H54 (cell line): ENCODE results near the gene BTBD16.
A peak's percentile ranks its signal among the peaks of the same experiment; 100 is the strongest.

ENCODE experiments used
- DNase-seq: peaks from one replicate; pipeline ENCODE4 v3.0.0; 2011; ENCODE audit warnings: low spot score, mixed read lengths; ENCODE audit not compliant: insufficient read length
- FAIRE-seq: peaks from 3 replicates; lab custom pipeline; 2011; peaks lifted over from hg19 to GRCh38; lab: Jason Lieb, UNC
- POLR2A ChIP-seq: IDR thresholded peaks from 2 replicates; pipeline ENCODE4 v1.6.1; 2011; ENCODE audit warnings: low read depth, mild to moderate bottlenecking, low read length

The BTBD16 gene

DNA sequence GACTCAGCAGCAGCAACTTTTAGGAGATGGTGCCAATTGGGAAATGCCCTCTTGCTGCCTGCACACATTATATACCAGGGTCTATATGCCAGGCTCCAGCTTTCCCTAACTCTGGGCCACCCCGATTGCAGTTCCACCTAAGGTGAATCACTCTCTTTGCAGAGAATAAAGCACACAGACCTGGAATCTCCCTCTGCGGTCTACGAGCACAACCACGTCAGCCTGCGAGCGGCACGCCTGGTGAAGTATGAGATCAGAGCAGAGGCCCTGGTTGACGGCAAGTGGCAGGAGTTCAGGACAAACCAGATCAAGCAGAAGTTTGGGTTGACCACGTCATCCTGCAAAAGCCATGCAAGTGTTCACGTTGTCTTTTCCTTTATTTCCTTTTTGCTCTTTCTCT is 65.2 kb downstream of the BTBD16 start:
- DNase-seq (no peak), FAIRE-seq (no peak)
- no peak for TF ChIP-seq POLR2A

- FAIRE-seq (no peak), DNase-seq (no peak)
- no peak for TF ChIP-seq POLR2A
These were observed 65.9 kb downstream of the BTBD16 start for GRCh38 chr10:122336961-122337360.

DNA sequence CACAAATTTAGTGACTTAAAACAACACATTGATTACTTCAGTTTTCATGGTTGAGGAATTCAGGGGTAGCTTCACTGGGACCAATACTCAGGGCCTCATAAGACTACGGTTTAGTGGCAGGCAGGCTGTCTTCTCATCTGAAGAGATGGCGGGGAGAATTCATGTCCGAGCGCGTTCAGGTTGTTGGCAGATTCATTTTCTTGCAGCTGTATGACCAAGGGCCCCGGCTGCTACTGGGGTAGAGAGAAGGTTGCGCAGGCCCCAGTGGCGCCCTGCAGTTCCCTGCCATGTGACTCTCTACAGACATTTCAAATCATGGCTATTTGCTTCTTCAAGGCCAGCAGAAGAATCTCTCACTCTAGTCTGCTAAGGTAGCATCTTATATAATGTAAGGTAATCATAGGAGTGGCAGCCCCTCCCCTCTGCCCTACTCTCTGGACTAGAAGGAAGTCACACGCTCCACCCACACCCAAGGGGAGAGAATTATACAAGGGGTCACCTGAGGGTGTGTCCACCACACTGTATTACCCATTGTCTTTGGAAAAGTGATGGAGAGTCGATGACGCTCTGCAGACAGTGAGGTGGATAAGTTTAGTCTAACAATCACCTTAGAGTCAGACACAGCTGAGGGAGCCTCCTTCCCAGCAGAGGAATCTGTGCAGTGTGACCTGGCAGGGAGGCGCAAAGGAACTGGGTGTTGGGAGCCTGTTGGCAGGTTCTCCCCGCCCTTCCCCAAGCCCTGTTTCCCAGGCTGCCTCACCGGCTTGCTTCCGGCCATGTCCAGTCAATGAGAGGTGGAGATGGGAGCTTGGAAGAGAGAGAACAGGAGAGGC is 67.7 kb downstream of the BTBD16 start:
- DNase-seq = no peak
- FAIRE-seq = no peak
- no peak for TF ChIP-seq POLR2A

- DNase-seq (no peak), FAIRE-seq (no peak)
- TF ChIP-seq POLR2A = no peak
These were observed 70.2 kb downstream of the BTBD16 start for GRCh38 chr10:122341141-122341810.

DNA sequence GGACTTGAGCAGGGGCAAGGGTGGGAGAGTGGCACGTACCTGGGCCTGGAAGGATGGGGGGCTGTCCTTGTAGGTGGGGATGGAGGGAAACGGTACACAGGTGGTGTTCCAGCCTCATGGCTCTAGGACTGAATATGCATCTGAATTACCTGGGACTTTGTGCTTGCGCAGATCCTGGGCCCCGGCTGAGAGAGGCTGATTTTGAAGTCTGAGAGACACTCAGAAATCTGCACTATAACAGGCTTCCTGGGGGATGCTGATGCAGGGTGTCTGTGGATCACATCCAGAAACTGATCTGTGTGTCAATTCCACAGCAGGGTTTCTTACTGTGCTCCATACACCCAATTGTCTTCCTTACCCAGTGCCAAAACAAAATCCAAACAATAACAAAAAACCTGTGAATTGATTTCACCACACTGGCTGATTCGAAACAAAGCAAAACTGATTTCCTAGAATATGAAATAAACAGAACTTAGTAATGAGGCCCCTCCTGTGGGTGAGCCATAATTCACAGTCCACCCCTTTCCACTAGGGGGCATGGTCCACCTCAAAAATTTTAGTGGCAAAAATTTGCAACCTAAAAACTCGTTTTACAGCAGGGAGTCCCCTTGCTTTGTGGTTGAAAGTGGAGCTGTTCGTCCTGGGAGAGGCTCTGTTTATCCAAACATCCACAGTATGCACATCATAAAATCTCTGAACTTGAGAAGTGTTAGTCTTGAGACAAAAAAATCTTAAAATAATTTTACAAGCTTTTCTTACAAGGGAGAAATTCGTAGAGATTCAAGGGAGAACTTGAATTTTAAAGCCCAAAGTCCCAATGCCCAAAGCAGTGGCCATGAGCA is 71.4 kb downstream of the BTBD16 start:
- FAIRE-seq (no peak), DNase-seq (peak; percentile 13)

DNA sequence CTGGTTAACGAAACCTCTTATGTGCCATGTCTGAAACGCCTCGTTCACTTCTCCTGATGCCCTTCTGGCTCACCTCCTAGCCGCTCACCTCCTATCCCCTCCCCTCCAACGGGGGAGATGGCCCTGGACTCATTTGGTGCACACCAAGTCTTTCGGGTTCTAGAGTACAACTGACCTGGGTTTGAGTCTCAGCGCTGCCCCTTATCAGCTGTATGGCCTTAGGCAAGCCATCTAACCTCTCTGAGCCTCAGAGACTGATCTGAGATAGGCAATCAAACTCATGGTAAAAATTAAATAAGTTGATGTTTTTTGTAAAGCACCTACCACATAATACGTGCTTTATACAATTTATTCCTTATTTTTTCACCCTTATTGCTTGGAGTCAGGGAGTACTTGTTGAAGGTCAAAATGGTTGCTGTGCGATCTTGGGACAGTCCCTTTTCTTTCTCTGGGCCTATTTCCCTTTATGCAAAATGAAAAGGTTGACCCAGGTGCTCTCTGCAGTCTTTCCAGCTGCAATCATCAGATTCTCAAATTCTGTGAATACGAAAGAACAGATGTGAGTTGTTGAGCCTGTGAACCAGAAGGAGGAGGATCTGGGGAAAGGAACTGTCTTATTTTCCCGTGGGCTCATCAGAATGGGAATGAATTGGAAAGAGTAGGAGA is 72.2 kb downstream of the BTBD16 start:
- FAIRE-seq (no peak), DNase-seq (no peak)
- no peak for TF ChIP-seq POLR2A

More for the DNA sequence above, 71.4 kb downstream of the BTBD16 start:
- no peak for TF ChIP-seq POLR2A

DNA sequence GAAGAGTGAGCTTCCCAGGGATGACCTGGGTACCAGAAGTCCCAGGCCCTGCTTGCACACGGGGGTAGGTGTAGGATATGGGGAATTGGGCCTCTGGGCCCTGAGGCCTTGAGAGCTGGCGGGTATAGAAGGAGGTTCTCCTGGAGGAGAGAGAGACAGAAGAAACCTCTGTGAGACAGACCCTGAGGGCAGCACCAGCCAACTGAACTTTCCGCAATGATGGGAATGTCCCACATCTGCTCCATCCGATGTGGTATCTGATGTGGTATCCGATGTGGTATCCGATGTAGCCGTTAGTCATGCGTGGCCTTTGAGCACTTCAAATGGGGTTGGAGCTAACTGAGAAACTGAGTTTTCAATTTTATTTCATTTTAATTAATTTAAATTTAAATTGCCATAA is 72.8 kb downstream of the BTBD16 start:
- FAIRE-seq (no peak), DNase-seq (no peak)
- TF ChIP-seq POLR2A = no peak

DNA sequence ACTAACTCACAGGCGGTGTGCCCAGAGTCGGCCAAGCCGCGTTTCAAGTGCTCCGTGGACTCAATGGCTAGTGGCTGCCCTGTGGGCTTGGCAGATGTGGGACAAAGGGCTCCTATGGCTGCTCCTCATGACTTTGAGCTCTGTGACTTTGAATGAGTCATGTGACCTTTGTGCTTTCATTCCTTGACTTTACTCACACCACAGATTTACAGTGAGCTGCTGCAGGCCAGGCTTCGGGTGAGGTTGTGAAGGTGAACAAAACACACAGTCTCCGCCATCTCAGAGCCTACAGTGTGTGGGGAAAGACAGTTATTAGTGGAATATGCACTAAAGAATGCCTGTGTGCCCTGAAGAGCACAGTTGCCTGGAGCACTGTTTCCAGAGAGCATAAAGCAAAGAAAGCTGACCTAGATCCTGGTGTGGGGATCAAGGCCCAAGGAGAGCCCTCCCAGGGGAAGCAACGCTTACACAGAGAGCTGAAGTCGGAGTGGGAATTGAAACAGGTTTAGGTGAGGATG is 73.7 kb downstream of the BTBD16 start:
- DNase-seq = peak; percentile 6
- no peak for TF ChIP-seq POLR2A
- no peak for FAIRE-seq

GRCh38 chr10:122346326-122346950 is 75.3 kb downstream of the BTBD16 start:
- FAIRE-seq = no peak
- no peak for DNase-seq
- TF ChIP-seq POLR2A = no peak

GRCh38 chr10:122347170-122347841 is 76.2 kb downstream of the BTBD16 start:
- no peak for FAIRE-seq
- no peak for TF ChIP-seq POLR2A
- no peak for DNase-seq

DNA sequence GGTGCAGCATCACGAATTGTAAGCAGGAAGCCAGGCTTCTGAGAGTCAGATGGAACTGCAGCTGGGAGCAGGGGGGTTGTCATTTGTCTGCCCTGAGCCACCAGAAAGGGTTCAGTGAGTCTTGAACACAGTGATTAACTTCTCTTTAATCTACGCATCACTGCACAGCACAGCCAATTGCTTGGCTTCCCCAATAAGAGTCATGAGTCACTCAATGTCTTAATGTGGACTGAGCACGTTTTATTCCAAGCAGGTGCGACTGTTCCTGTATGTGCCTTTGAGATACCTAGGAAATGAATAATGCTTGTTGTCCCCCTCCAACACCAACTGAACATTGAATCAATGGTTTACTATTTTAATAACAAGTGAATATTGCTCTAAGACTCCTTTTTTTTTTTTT is 77.4 kb downstream of the BTBD16 start:
- no peak for TF ChIP-seq POLR2A
- DNase-seq (no peak), FAIRE-seq (no peak)

GRCh38 chr10:122348935-122349361 is 77.9 kb downstream of the BTBD16 start:
- DNase-seq = no peak
- no peak for TF ChIP-seq POLR2A
- no peak for FAIRE-seq
